ENCODE data around the gene CATSPER3. TPM values are rescaled to one million over a fixed set of nuclear protein-coding genes. Genes with fewer than 3 reads are reported as not detected.
A peak's percentile ranks its signal among the peaks of the same experiment; 100 is the strongest.

The CATSPER3 gene
- total RNA-seq, 1 experiment from 2014 or later, result 1.7 TPM

DNA sequence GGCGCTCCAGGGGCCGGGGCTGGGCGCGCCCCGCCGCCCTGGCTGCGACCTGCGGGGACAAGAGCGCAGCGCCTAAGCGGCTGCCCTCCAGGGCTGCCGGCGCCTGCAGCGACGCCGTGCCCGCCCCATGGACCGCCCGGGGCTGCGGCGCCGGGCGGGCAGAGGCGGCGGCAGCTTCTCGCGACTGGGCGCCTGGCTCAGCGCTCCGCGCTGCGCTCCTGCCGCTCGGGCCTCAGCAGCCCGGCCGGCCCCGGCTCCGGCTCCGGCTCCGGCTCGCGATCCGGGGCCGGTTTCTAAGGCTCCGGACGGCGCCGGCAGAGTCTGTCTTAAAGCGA is 66.2 kb downstream of the CATSPER3 start, which contains the start of gene PITX1:
PITX1 (minus strand) TSS at position 328 of the 335 bp plus-strand sequence. CDS start 347 bp downstream, outside the sequence.
- POLR2A ChIA-PET, result no interaction called here
- peak; percentile 54 for ATAC-seq
- BruUV-seq (replicated peaks), result no TSS peak

More for the DNA sequence above, 66.2 kb downstream of the CATSPER3 start, which contains the start of gene PITX1:
- H3K27ac ChIP-seq (ENCODE audit: low read depth, low read length), result peak within 1 kb of the TSS; percentile 91
- RAD21 ChIA-PET (ENCODE audit: low non-redundant PET in 1 of 2, low total read pairs in 2 of 2, uncharacterized antibody in 2 of 2, unreplicated experiment in 2 of 2), result interaction anchor here in 1 of 2 experiments (1.1 kb wide), 1 partner anchor 157 kb away, joined by 4 read pairs; no protein-coding TSS in a partner anchor
- H3K9me2 ChIP-seq (ENCODE audit: insufficient read depth), result no peaks in the 10 kb centered on the region
- peak within 1 kb of the TSS; percentile 4 for H2AFZ ChIP-seq (ENCODE audit: low read depth, low read length, poor library complexity, severe bottlenecking)
- no peaks in the 10 kb centered on the region for H4K20me1 ChIP-seq (ENCODE audit: insufficient read depth)
- peaks cover 48% of the 10 kb centered on the region for H3K79me2 ChIP-seq (ENCODE audit: insufficient read depth, low read length)
- CTCF ChIA-PET, result interaction anchor here (1.1 kb wide), 1 partner anchor 129 kb away, joined by 3 read pairs; the partner anchor contains the start of gene PCBD2
- H3K4me3 ChIP-seq (replicated peaks in 1 of 2; ENCODE audit: low read depth in 1 of 2, low read length in 2 of 2), result peak within 1 kb of the TSS; percentile 92 to 100
- peaks cover 16 to 36% of the 10 kb centered on the region in 2 experiments for H3K4me1 ChIP-seq (ENCODE audit: control insufficient read depth in 1 of 2, insufficient read depth in 2 of 2, low read length in 2 of 2)
- peak within 1 kb of the TSS; percentile 97 for H3K4me2 ChIP-seq (ENCODE audit: low read length)
- intact Hi-C loops (cut with micrococcal nuclease), result loop anchor here (2.0 to 5.0 kb wide), 2 partner anchors 107 to 153 kb away; no protein-coding TSS in a partner anchor
- TF ChIP-seq CEBPB (IDR thresholded peaks at IDR 0.05; ENCODE audit: low read depth) (no peak), EZH2phosphoT487 (IDR thresholded peaks at IDR 0.05; ENCODE audit: borderline replicate concordance) (no peak), CBX3 (IDR thresholded peaks at IDR 0.05; ENCODE audit: low read depth) (no peak), SP1 (IDR thresholded peaks at IDR 0.05; ENCODE audit: low read depth) (no peak), YY1 (IDR thresholded peaks at IDR 0.05; ENCODE audit: extremely low read depth, insufficient replicate concordance, low read depth, low read length) (no peak), POLR2A (IDR thresholded peaks at IDR 0.05; ENCODE audit: borderline replicate concordance, extremely low read depth, insufficient read depth, insufficient read length) (no peak), RAD21 (IDR thresholded peaks at IDR 0.05; ENCODE audit: low read depth) (no peak), POLR2AphosphoS5 (IDR thresholded peaks at IDR 0.05; ENCODE audit: low read depth, low read length) (peak; percentile 62; the same call in 1 of the 2 replicates), ELF1 (IDR thresholded peaks at IDR 0.05; ENCODE audit: borderline replicate concordance, low read depth) (no peak), SIN3A (IDR thresholded peaks at IDR 0.05; ENCODE audit: low read depth) (peak; percentile 30; the same call in 1 of the 2 replicates)
- TF ChIP-seq, protein P1, sequence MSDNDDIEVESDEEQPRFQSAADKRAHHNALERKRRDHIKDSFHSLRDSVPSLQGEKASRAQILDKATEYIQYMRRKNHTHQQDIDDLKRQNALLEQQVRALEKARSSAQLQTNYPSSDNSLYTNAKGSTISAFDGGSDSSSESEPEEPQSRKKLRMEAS (IDR thresholded peaks at IDR 0.05), result no peak
- TF ChIP-seq, protein P2, sequence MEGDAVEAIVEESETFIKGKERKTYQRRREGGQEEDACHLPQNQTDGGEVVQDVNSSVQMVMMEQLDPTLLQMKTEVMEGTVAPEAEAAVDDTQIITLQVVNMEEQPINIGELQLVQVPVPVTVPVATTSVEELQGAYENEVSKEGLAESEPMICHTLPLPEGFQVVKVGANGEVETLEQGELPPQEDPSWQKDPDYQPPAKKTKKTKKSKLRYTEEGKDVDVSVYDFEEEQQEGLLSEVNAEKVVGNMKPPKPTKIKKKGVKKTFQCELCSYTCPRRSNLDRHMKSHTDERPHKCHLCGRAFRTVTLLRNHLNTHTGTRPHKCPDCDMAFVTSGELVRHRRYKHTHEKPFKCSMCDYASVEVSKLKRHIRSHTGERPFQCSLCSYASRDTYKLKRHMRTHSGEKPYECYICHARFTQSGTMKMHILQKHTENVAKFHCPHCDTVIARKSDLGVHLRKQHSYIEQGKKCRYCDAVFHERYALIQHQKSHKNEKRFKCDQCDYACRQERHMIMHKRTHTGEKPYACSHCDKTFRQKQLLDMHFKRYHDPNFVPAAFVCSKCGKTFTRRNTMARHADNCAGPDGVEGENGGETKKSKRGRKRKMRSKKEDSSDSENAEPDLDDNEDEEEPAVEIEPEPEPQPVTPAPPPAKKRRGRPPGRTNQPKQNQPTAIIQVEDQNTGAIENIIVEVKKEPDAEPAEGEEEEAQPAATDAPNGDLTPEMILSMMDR (IDR thresholded peaks at IDR 0.05 in 2 of 3, conservative IDR thresholded peaks at IDR 0.05 in 1 of 3; ENCODE audit: borderline replicate concordance in 1 of 3, insufficient read depth in 1 of 3, low read depth in 2 of 3, low read length in 2 of 3), result no peak
- TF ChIP-seq, protein P3, sequence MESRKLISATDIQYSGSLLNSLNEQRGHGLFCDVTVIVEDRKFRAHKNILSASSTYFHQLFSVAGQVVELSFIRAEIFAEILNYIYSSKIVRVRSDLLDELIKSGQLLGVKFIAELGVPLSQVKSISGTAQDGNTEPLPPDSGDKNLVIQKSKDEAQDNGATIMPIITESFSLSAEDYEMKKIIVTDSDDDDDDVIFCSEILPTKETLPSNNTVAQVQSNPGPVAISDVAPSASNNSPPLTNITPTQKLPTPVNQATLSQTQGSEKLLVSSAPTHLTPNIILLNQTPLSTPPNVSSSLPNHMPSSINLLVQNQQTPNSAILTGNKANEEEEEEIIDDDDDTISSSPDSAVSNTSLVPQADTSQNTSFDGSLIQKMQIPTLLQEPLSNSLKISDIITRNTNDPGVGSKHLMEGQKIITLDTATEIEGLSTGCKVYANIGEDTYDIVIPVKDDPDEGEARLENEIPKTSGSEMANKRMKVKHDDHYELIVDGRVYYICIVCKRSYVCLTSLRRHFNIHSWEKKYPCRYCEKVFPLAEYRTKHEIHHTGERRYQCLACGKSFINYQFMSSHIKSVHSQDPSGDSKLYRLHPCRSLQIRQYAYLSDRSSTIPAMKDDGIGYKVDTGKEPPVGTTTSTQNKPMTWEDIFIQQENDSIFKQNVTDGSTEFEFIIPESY (IDR thresholded peaks at IDR 0.05; ENCODE audit: extremely low read depth, insufficient replicate concordance, low read length), result no peak
- TF ChIP-seq, protein P4, sequence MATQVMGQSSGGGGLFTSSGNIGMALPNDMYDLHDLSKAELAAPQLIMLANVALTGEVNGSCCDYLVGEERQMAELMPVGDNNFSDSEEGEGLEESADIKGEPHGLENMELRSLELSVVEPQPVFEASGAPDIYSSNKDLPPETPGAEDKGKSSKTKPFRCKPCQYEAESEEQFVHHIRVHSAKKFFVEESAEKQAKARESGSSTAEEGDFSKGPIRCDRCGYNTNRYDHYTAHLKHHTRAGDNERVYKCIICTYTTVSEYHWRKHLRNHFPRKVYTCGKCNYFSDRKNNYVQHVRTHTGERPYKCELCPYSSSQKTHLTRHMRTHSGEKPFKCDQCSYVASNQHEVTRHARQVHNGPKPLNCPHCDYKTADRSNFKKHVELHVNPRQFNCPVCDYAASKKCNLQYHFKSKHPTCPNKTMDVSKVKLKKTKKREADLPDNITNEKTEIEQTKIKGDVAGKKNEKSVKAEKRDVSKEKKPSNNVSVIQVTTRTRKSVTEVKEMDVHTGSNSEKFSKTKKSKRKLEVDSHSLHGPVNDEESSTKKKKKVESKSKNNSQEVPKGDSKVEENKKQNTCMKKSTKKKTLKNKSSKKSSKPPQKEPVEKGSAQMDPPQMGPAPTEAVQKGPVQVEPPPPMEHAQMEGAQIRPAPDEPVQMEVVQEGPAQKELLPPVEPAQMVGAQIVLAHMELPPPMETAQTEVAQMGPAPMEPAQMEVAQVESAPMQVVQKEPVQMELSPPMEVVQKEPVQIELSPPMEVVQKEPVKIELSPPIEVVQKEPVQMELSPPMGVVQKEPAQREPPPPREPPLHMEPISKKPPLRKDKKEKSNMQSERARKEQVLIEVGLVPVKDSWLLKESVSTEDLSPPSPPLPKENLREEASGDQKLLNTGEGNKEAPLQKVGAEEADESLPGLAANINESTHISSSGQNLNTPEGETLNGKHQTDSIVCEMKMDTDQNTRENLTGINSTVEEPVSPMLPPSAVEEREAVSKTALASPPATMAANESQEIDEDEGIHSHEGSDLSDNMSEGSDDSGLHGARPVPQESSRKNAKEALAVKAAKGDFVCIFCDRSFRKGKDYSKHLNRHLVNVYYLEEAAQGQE (IDR thresholded peaks at IDR 0.05; ENCODE audit: low read depth), result no peak
- DNase-seq (ENCODE audit: low read depth, low spot score), result no peak
- H3K36me3 ChIP-seq (ENCODE audit: control insufficient read depth in 1 of 2, insufficient read depth in 2 of 2, low read length in 2 of 2), result peaks cover 0 to 3% of the 10 kb centered on the region in 2 experiments; a peak in 1 of 4 replicates
- peak within 1 kb of the TSS; percentile 97 for H3K9ac ChIP-seq (ENCODE audit: low read length)
- H3K9me3 ChIP-seq (ENCODE audit: control insufficient read depth in 1 of 2, insufficient read depth in 1 of 2, low read depth in 1 of 2, low read length in 2 of 2), result no peaks in the 10 kb centered on the region
- no peaks in the 10 kb centered on the region for H3K27me3 ChIP-seq (ENCODE audit: insufficient read depth, low read length)

All from HCT116 (cell line).